Nephron (organoid): Measurements from ENCODE around the gene PCSK7.

Experiments used
- H3K27ac Mint-ChIP-seq, 3 experiments: 2 replicates each; pipeline ENCODE4 v1.8.0; 2020; ENCODE audit warnings: mixed read lengths in 3 of 3, mild to moderate bottlenecking in 2 of 3, moderate library complexity in 1 of 3
- H3K27me3 Mint-ChIP-seq: 2 replicates; pipeline ENCODE4 v1.8.0; 2021; ENCODE audit warnings: low read depth, mild to moderate bottlenecking, moderate library complexity, mixed read lengths
- H3K36me3 Mint-ChIP-seq: 2 replicates; pipeline ENCODE4 v1.8.0; 2020; ENCODE audit warnings: low read depth, mixed read lengths
- H3K4me1 Mint-ChIP-seq: 2 replicates; pipeline ENCODE4 v1.8.0; 2020; ENCODE audit warnings: mixed read lengths
- H3K4me3 Mint-ChIP-seq, 3 experiments: 2 replicates each; pipeline ENCODE4 v1.8.0; 2020; ENCODE audit warnings: mild to moderate bottlenecking in 3 of 3, mixed read lengths in 3 of 3, moderate library complexity in 2 of 3
- H3K9me3 Mint-ChIP-seq: 2 replicates; pipeline ENCODE4 v1.8.0; 2020; ENCODE audit warnings: mixed read lengths
- TF ChIP-seq, protein P1 (sequence below), 3 experiments: fragments of 200-600 bp; sonication (generic); IDR thresholded peaks; one replicate each; pipeline ENCODE4 v1.5.0; 2021; ENCODE audit warnings: antibody characterized with exemption in 3 of 3; ENCODE audit not compliant: unreplicated experiment in 3 of 3

Gene PCSK7

DNA sequence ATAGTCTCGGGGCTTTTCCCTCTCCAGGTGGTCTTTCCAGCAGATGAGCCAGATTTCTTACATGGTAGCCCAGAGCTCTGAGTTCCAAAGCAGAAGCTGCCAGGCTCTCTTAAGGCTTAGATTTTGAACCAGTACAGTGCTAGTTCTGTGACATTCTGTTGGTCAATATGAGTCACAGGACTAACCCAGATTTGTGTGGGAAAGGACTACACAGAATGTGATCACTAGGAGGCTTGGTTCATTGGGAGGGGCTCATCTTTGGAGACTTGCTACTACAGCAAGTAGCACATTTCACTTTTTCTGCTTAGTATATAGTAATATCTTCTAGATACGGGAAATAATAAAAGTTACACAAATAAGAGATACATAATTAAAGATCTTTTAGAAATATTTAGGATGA, 24.7 kb upstream of the PCSK7 start:
- H3K27me3 Mint-ChIP-seq: no peaks in the 10 kb centered on the region
- H3K4me1 Mint-ChIP-seq: no peaks in the 10 kb centered on the region
- H3K36me3 Mint-ChIP-seq: peaks cover 50% of the 10 kb centered on the region
- no peak overlapping the region for H3K27ac Mint-ChIP-seq
- no peaks in the 10 kb centered on the region for H3K9me3 Mint-ChIP-seq
- TF ChIP-seq, protein P1, sequence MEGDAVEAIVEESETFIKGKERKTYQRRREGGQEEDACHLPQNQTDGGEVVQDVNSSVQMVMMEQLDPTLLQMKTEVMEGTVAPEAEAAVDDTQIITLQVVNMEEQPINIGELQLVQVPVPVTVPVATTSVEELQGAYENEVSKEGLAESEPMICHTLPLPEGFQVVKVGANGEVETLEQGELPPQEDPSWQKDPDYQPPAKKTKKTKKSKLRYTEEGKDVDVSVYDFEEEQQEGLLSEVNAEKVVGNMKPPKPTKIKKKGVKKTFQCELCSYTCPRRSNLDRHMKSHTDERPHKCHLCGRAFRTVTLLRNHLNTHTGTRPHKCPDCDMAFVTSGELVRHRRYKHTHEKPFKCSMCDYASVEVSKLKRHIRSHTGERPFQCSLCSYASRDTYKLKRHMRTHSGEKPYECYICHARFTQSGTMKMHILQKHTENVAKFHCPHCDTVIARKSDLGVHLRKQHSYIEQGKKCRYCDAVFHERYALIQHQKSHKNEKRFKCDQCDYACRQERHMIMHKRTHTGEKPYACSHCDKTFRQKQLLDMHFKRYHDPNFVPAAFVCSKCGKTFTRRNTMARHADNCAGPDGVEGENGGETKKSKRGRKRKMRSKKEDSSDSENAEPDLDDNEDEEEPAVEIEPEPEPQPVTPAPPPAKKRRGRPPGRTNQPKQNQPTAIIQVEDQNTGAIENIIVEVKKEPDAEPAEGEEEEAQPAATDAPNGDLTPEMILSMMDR (IDR thresholded peaks at IDR 0.05; ENCODE audit: unreplicated experiment in 3 of 3): no peak
- no peak overlapping the region for H3K4me3 Mint-ChIP-seq

DNA sequence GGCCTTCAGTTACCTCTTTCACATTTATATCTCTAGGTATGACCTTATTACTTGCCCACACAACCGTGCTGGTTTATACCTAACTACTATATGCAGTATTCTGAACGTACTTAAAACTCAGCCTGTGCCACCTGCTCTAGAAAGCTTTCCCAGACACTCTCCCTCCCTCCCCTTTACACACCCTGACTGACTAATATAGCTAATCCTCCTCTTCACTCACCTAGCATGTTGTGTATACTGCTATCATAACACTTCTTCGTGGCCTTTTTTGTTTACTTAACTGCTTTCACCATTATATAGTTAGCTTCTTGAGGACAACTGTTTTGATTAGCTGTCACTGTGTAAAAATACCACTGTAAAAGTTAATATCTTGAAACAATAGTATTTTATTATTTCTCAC, 24.1 kb upstream of the PCSK7 start:
- Mint-ChIP-seq H3K27me3 (no peaks in the 10 kb centered on the region), H3K36me3 (peaks cover 50% of the 10 kb centered on the region), H3K9me3 (no peaks in the 10 kb centered on the region), H3K4me1 (no peaks in the 10 kb centered on the region), H3K4me3 (no peak overlapping the region), H3K27ac (peak overlapping the region in 1 of 3 experiments; percentile 1)
- TF ChIP-seq, protein P1 (IDR thresholded peaks at IDR 0.05; ENCODE audit: unreplicated experiment in 3 of 3): no peak

DNA sequence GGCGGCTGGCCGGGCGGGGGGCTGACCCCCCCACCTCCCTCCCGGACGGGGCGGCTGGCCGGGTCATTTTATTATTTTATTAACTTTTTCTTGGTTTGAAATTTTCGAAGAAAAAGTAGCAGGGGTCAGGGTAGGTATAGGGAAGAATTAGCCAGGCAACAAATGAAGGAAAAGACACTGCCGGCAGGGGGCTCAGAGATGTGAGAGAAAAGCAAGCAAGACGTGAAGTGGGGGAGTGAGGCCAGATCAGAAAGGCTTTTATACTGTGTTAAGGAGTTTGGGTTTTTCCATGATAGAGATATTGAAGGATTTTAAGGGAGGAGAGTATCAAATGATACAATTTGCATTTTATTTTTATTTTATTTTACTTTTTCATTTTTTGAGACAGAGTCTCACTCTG, 19.6 kb upstream of the PCSK7 start:
- H3K4me3 Mint-ChIP-seq: no peak overlapping the region
- no peak overlapping the region for H3K27ac Mint-ChIP-seq
- H3K36me3 Mint-ChIP-seq: peaks cover 62% of the 10 kb centered on the region
- TF ChIP-seq, protein P1 (IDR thresholded peaks at IDR 0.05; ENCODE audit: unreplicated experiment in 3 of 3): no peak
- no peaks in the 10 kb centered on the region for H3K9me3 Mint-ChIP-seq
- H3K27me3 Mint-ChIP-seq: no peaks in the 10 kb centered on the region
- no peaks in the 10 kb centered on the region for H3K4me1 Mint-ChIP-seq

DNA sequence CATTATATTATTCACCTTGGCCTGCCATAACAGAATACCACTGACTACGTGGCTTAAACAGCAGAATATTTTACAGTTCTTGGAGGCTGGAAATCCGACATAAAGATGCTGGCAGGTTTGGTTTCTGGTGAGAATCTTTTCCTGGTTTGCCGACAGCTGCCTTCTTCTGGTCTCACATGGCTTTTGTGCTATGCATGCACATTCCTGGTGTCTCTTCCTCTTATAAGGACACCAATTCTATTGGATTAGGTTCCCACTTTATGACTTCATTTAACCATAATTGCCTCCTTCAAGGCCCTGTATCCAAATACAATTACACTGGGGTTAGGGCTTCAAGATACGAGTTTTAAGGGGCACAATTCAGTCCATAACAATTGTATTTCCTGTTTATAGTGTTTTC, 17.7 kb upstream of the PCSK7 start:
- H3K4me3 Mint-ChIP-seq: no peak overlapping the region
- H3K27ac Mint-ChIP-seq: no peak overlapping the region
- peaks cover 61% of the 10 kb centered on the region for H3K36me3 Mint-ChIP-seq
- H3K27me3 Mint-ChIP-seq: no peaks in the 10 kb centered on the region
- TF ChIP-seq, protein P1 (IDR thresholded peaks at IDR 0.05; ENCODE audit: unreplicated experiment in 3 of 3): no peak
- H3K4me1 Mint-ChIP-seq: no peaks in the 10 kb centered on the region
- no peaks in the 10 kb centered on the region for H3K9me3 Mint-ChIP-seq

DNA sequence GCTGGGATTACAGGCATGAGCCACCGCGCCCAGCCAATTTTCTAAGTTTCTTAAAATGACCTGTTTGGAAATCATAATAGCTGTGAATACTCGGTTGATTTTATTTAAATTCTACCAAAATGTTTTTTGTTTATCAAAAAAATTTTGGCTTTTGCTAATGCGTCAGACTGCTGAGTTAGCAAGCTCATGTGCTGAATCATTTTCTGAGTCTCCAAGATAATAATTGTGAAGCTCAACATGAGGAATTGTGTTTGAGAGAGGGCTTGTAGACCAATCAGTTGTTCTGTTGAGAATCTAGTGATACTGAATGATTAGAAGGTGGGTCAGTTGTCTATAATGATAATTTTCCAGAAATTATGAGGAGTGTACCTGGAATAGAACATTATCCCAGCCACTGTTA, 16.5 kb upstream of the PCSK7 start:
- H3K4me1 Mint-ChIP-seq: no peaks in the 10 kb centered on the region
- H3K9me3 Mint-ChIP-seq: no peaks in the 10 kb centered on the region
- TF ChIP-seq, protein P1 (IDR thresholded peaks at IDR 0.05; ENCODE audit: unreplicated experiment in 3 of 3): no peak
- peaks cover 64% of the 10 kb centered on the region for H3K36me3 Mint-ChIP-seq
- no peaks in the 10 kb centered on the region for H3K27me3 Mint-ChIP-seq
- H3K27ac Mint-ChIP-seq: no peak overlapping the region
- no peak overlapping the region for H3K4me3 Mint-ChIP-seq

DNA sequence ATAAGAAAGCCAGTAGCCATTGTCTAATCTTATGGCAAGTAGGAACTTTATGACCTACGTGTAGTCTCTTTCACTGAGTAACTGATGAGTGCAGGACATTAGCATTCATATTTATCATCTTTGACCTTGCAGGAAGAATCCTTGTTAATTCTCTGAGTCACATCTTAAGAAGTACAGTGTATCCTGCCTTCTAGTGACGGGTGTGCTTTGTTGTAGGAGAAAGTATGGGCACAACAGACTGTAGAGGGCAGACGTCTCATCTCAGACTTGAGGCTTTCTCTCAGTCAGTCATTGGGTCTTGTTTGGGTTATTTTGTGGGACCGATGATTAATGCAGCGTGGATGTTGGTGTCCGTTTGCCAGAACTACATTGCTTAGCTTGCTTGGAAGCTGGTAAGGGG, 7.4 kb upstream of the PCSK7 start:
- Mint-ChIP-seq H3K9me3 (no peaks in the 10 kb centered on the region), H3K27me3 (no peaks in the 10 kb centered on the region), H3K4me1 (peaks cover 3% of the 10 kb centered on the region), H3K36me3 (peaks cover 44% of the 10 kb centered on the region), H3K4me3 (no peak overlapping the region), H3K27ac (no peak overlapping the region)
- TF ChIP-seq, protein P1 (IDR thresholded peaks at IDR 0.05; ENCODE audit: unreplicated experiment in 3 of 3): no peak
